AG04449 (cell line): Measurements from ENCODE around the gene DOCK7.

Experiments used
- CTCF ChIA-PET: fragments of 350-600 bp; formaldehyde crosslinking; extraction: SDS; loops from one replicate; lab custom pipeline; 2021; ENCODE audit warnings: antibody characterized with exemption; lab: Yijun Ruan, JAX
- POLR2A ChIA-PET: fragments of 400-600, 350-600 bp; formaldehyde crosslinking; extraction: SDS; loops from one replicate; lab custom pipeline; 2020; ENCODE audit warnings: antibody characterized with exemption, inconsistent platforms; lab: Yijun Ruan, JAX
- DNase-seq: peaks from one replicate; pipeline ENCODE4 v3.0.0-alpha.2; 2010; ENCODE audit warnings: low read depth, low spot score
- H3K4me3 ChIP-seq: 2 replicates; pipeline ENCODE4 v1.5.1; 2011; ENCODE audit warnings: low read depth, mild to moderate bottlenecking, control low read depth, low read length
- TF ChIP-seq, protein P1 (sequence below): IDR thresholded peaks from one replicate; pipeline ENCODE4 v1.5.1; 2011; ENCODE audit warnings: mild to moderate bottlenecking, moderate library complexity, low read length, control low read depth, inconsistent platforms; ENCODE audit not compliant: insufficient read depth; ENCODE audit errors: missing control alignments

The DOCK7 gene

DNA sequence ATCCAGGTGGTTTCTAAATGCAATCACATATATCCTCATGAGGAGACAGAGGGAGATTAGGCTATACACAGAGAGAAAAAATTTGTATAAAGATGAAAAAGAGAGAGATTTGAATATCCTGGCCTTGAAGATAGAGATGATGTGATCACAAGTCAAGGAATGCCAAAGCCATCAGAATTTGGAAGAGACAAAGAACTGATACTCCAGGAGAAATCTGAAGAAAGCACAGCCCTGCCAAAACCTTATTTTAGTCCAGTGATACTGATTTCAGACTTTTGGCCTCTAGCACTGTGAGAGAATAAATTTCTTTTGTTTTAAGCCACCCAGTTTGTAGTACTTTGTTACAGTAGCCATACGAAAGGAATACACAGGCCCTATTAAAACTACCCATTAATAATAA, 33.4 kb downstream of the DOCK7 start:
- CTCF ChIA-PET = no interaction called here
- POLR2A ChIA-PET = no interaction called here
- no peak overlapping the region for H3K4me3 ChIP-seq
- DNase-seq = no peak
- TF ChIP-seq, protein P1, sequence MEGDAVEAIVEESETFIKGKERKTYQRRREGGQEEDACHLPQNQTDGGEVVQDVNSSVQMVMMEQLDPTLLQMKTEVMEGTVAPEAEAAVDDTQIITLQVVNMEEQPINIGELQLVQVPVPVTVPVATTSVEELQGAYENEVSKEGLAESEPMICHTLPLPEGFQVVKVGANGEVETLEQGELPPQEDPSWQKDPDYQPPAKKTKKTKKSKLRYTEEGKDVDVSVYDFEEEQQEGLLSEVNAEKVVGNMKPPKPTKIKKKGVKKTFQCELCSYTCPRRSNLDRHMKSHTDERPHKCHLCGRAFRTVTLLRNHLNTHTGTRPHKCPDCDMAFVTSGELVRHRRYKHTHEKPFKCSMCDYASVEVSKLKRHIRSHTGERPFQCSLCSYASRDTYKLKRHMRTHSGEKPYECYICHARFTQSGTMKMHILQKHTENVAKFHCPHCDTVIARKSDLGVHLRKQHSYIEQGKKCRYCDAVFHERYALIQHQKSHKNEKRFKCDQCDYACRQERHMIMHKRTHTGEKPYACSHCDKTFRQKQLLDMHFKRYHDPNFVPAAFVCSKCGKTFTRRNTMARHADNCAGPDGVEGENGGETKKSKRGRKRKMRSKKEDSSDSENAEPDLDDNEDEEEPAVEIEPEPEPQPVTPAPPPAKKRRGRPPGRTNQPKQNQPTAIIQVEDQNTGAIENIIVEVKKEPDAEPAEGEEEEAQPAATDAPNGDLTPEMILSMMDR = no peak

DNA sequence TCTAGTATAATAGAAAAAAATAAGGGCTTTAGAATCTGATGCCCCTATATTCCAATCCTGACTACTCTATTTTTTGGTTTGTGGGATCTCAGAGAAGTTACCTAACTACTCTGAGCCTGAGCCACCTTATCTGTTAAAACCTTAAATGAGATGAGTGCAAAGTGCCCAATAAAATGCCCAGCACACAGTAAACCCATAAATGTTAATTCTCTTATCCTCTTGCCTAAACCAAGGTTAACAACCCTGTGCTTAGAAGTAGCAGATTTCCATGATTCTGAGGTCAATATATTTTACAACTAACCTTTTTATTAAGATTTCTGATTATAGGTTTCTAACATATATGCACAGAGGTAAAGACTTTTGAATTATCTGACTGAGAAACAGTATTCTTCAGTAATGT, 35.8 kb downstream of the DOCK7 start:
- ChIA-PET CTCF (interaction anchor here (1.5 kb wide), 1 partner anchor 122 kb away, joined by 4 read pairs; no protein-coding TSS in a partner anchor), POLR2A (no interaction called here)
- no peak overlapping the region for H3K4me3 ChIP-seq
- TF ChIP-seq, protein P1 = no peak
- no peak for DNase-seq

DNA sequence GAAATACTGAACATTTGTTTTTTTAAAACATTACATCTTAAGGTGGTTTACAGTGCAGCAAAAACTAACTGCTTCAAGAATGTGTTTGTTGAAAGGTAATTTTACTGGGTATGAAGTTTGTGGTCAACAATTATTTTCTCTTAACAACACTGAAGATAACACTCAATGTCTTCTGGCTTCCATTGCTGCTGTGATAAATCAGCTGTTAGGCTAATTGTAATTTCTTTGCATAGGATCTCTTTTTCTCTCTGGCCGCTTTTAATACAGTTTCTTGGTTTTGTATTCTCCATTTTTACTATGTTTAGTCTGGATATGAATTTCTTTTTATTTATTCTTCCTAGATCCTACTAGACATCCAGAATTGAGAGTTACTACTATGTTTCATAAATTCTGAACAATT, 44.9 kb downstream of the DOCK7 start:
- no peak for DNase-seq
- CTCF ChIA-PET = interaction anchor here (0.5 kb wide), 1 partner anchor 10 kb away, joined by 3 read pairs; no protein-coding TSS in a partner anchor
- TF ChIP-seq, protein P1 = no peak
- POLR2A ChIA-PET = no interaction called here
- H3K4me3 ChIP-seq = no peak overlapping the region

DNA sequence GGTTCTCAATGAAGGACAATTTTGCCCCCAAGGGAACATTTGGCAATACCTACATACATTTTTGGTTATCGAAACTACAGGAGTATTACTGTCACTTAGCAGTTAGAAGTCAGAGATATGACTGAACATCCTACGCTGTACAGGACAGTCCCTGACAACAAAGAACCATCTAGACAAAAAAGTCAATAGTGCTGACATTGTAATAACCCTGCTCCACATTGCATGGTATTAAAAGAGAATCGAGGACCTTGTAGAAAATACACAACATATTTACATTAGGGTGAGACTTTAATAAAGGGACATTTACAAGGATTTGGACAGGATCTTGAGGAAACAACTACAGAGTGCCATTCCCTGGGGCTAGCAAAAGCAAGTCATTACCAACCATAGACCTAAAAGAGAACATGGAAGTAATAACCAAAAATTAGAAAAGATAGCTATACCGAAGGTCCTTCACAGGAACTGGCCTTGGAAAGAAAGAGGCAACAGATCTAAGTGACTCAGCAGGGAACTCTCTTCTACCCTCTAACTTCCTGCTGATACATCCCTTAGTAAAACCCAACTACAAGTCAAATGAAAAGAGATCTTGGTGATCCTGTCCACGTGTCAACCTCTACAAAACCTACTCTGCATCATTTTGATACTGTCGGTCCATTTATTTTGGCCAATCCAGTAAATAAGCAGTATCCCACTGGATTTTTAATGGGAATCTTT, 50.6 kb downstream of the DOCK7 start:
- ChIA-PET CTCF (no interaction called here), POLR2A (no interaction called here)
- no peak for DNase-seq
- H3K4me3 ChIP-seq = no peak overlapping the region
- TF ChIP-seq, protein P1 = no peak

DNA sequence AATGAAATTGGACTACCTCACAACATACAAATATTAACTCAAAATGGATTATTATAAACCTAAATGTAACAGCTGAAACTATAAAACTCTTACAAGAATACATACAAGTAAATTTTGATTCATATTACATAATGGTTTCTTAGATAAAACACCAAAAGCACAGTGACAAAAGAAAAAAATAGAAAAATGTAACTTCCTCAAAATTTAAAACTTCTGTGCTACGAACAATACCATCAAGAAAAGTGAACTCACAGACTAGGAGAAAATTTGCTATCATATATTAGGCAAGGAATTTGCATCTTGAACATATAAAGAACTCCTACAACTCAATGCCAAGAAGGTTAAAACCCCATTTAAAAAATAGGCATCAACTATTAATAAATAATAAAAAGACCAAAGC, 59.7 kb downstream of the DOCK7 start:
- POLR2A ChIA-PET = no interaction called here
- DNase-seq = no peak
- H3K4me3 ChIP-seq = no peak overlapping the region
- TF ChIP-seq, protein P1 = no peak
- CTCF ChIA-PET = no interaction called here

DNA sequence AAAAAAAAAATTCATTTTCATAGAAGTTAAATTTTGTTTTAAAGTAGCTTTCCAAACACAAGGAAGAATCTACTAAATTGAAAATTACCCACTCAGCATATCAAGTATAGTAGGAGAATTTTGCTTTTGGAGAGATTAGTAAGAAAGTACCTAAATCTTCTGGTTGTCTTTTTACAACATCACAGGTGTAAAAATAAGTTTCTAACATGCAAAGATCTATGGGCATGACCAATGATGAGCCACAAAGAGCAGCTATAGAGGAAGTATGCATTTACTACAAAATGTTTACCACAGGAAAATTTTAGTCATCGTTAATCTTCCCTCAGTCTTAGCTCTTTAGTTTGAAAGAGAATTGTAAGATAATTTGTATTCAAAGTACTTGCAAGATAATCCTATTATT, 62.8 kb downstream of the DOCK7 start:
- H3K4me3 ChIP-seq = no peak overlapping the region
- CTCF ChIA-PET = no interaction called here
- DNase-seq = no peak
- TF ChIP-seq, protein P1 = no peak
- POLR2A ChIA-PET = no interaction called here
